ENCODE data around the gene PCBP1. TPM values are rescaled to one million over a fixed set of nuclear protein-coding genes. Genes with fewer than 3 reads are reported as not detected.

The PCBP1 gene
- polyA plus RNA-seq, 2 of the 4 experiments (the other 2 are of a cell fraction) = 86.8 to 304 TPM

GRCh38 chr2:70085711-70086277 is 1.5 kb upstream of the PCBP1 start:
- DNase-seq (ENCODE audit: low read depth in 1 of 2, low spot score in 1 of 2) (no peak), FAIRE-seq (no peak), ATAC-seq (no peak)
- POLR2A ChIA-PET = interaction anchor here (0.9 to 6.1 kb wide), 6 partner anchors 23 to 171 kb away, joined by 3 to 51 read pairs (median 12); partner anchors contain the start of gene MXD1
- CTCF ChIA-PET = interaction anchor here (1.1 to 4.9 kb wide), 8 partner anchors 10 to 217 kb away, joined by 3 to 27 read pairs (median 4); partner anchors contain the start of gene MXD1
- H3K4me1 ChIP-seq = peaks cover 30% of the 10 kb centered on the region
- H3K4me2 ChIP-seq = peak overlapping the region; percentile 91
- TF ChIP-seq FOXS1 (CRISPR knock-in tag; IDR thresholded peaks at IDR 0.05) = peak; percentile 89
- TF ChIP-seq HEYL (CRISPR knock-in tag; IDR thresholded peaks at IDR 0.05) = peak; percentile 97; the same call in 1 of the 2 replicates
- no peak for TF ChIP-seq BCL3 (IDR thresholded peaks at IDR 0.05)
- TF ChIP-seq GATA3 (IDR thresholded peaks at IDR 0.05; ENCODE audit: borderline replicate concordance) = no peak
- no peak for TF ChIP-seq CBX2 (IDR thresholded peaks at IDR 0.05; ENCODE audit: borderline replicate concordance, low read depth)
- no peak; the same call in 1 of the 2 replicates for TF ChIP-seq RARB (CRISPR knock-in tag; IDR thresholded peaks at IDR 0.05)
- 0 out of 2 replicates have a peak, but pooled peaks have one; percentile 57 for TF ChIP-seq EHMT2 (IDR thresholded peaks at IDR 0.05; ENCODE audit: low read depth)
- no peak for TF ChIP-seq FOSB (CRISPR knock-in tag; IDR thresholded peaks at IDR 0.05)
- TF ChIP-seq MAX (IDR thresholded peaks at IDR 0.05) = peak; percentile 98
- no peak for TF ChIP-seq PBX3 (IDR thresholded peaks at IDR 0.05)
- TF ChIP-seq HOXB13 (CRISPR knock-in tag; IDR thresholded peaks at IDR 0.05; ENCODE audit: low read depth) = no peak; the same call in 1 of the 2 replicates
- 0 out of 2 replicates have a peak, but pooled peaks have one; percentile 9 for TF ChIP-seq ESRRA (IDR thresholded peaks at IDR 0.05; ENCODE audit: borderline replicate concordance, low read length)
- TF ChIP-seq SREBF2 (IDR thresholded peaks at IDR 0.05) = no peak
- TF ChIP-seq SMC3 (IDR thresholded peaks at IDR 0.05) = no peak
- peak; percentile 67; the same call in 1 of the 2 replicates for TF ChIP-seq RNF2 (IDR thresholded peaks at IDR 0.05; ENCODE audit: borderline replicate concordance, low read depth)
- peak; percentile 96; the same call in 1 of the 2 replicates for TF ChIP-seq ZNF302 (CRISPR knock-in tag; IDR thresholded peaks at IDR 0.05)
- TF ChIP-seq POLR2A (IDR thresholded peaks at IDR 0.05; ENCODE audit: low read length) = no peak
- TF ChIP-seq MAZ (IDR thresholded peaks at IDR 0.05; ENCODE audit: borderline replicate concordance, low read depth, low read length) = no peak
- no peak for TF ChIP-seq REST (IDR thresholded peaks at IDR 0.05)
- TF ChIP-seq ATOH8 (CRISPR knock-in tag; IDR thresholded peaks at IDR 0.05; ENCODE audit: low read depth) = peak; percentile 98
- 0 out of 2 replicates have a peak, but pooled peaks have one; percentile 63 for TF ChIP-seq USF2 (IDR thresholded peaks at IDR 0.05)
- TF ChIP-seq HDAC2 (IDR thresholded peaks at IDR 0.05) = no peak
- no peak for TF ChIP-seq PHF8 (IDR thresholded peaks at IDR 0.05; ENCODE audit: borderline replicate concordance, low read depth)
- TF ChIP-seq ZSCAN20 (CRISPR knock-in tag; IDR thresholded peaks at IDR 0.05) = peak; percentile 98
- TF ChIP-seq HOXB5 (CRISPR knock-in tag; IDR thresholded peaks at IDR 0.05) = peak; percentile 98; the same call in 1 of the 2 replicates
- WGBS (ENCODE audit: missing lambda C conversion rate) = 54% methylated on average over 19 of the region's 22 CpGs
- no peaks in the 10 kb centered on the region for H3K9me3 ChIP-seq
- H3K4me3 ChIP-seq = peak overlapping the region; percentile 96
- peak overlapping the region; percentile 96 to 100 for H3K27ac ChIP-seq

Measured in A549 (cell line).